KMS-11 (cell line): ENCODE data around the gene GARIN1A.
"Not testable (repeated sequence)": the region's sequence is repeated elsewhere in the genome, so short reads cannot be mapped to it uniquely, and the experiment has no call there.

Source experiments
- H2AFZ ChIP-seq: fragments of 200-600 bp; sonication (generic); 2 replicates; pipeline ENCODE4 v1.6.1; 2016; ENCODE audit warnings: antibody characterized with exemption, mixed run types, low read depth
- H3K27ac ChIP-seq: fragments of 200-600 bp; sonication (generic); 2 replicates; pipeline ENCODE4 v1.6.1; 2016; ENCODE audit warnings: mild to moderate bottlenecking, mixed run types
- H3K27me3 ChIP-seq: fragments of 200-600 bp; sonication (generic); 2 replicates; pipeline ENCODE4 v1.6.1; 2017; ENCODE audit warnings: mild to moderate bottlenecking, low read depth, mixed run types, moderate library complexity; ENCODE audit not compliant: insufficient read depth
- H3K36me3 ChIP-seq: fragments of 200-600 bp; sonication (generic); 2 replicates; pipeline ENCODE4 v1.6.1; 2017; ENCODE audit warnings: mild to moderate bottlenecking, mixed run types; ENCODE audit not compliant: insufficient read depth
- H3K4me1 ChIP-seq: fragments of 200-600 bp; sonication (generic); 2 replicates; pipeline ENCODE4 v1.6.1; 2016; ENCODE audit warnings: mild to moderate bottlenecking, low read depth, mixed run types; ENCODE audit not compliant: poor library complexity, severe bottlenecking
- H3K4me2 ChIP-seq: fragments of 200-600 bp; sonication (generic); 2 replicates; pipeline ENCODE4 v1.7.0; 2016; ENCODE audit warnings: mild to moderate bottlenecking, mixed run types
- H3K4me3 ChIP-seq: fragments of 200-600 bp; sonication (generic); IDR thresholded peaks from 2 replicates; pipeline ENCODE4 v1.6.1; 2017; ENCODE audit warnings: low read depth, low read length, mixed read lengths; ENCODE audit not compliant: insufficient read depth
- H3K79me2 ChIP-seq: fragments of 200-600 bp; sonication (generic); 2 replicates; pipeline ENCODE4 v1.6.1; 2016; ENCODE audit warnings: low read depth, mixed run types; ENCODE audit not compliant: insufficient read depth
- H3K9ac ChIP-seq: fragments of 200-600 bp; sonication (generic); 2 replicates; pipeline ENCODE4 v1.6.1; 2016; ENCODE audit warnings: mild to moderate bottlenecking, mixed run types
- H4K20me1 ChIP-seq: fragments of 200-600 bp; sonication (generic); 2 replicates; pipeline ENCODE4 v1.6.1; 2016; ENCODE audit warnings: mild to moderate bottlenecking, mixed run types; ENCODE audit not compliant: insufficient read depth
- CTCF ChIP-seq: fragments of 200-600 bp; sonication (generic); conservative IDR thresholded peaks from 2 replicates; pipeline ENCODE4 v1.6.1; 2017; ENCODE audit warnings: low read depth, mild to moderate bottlenecking, antibody characterized with exemption, low read length, moderate library complexity, mixed read lengths

The GARIN1A gene

DNA sequence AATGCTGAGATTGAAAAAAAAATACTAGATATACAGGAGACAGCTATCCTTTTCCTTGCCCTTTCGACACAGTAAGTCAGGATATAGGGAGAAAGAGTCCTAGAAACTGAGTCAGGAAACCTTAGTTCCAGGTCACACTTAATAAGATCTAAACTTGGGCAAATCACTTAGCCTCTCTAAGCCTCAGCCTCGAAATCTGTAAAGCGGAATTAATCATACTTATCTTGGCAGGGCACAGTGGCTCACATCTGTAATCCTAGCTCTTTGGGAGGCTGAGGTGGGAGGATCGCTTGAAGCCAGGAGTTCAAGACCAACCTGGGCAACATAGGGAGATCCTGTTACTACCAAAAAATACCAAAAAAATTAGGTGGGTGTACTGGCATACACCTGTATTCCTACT is 4.6 kb downstream of the GARIN1A start:
- Histone ChIP-seq H3K4me3 (no peak overlapping the region), H3K27me3 (no peaks in the 10 kb centered on the region; the same call in 1 of the 2 replicates), H3K27ac (no peak overlapping the region), H3K4me2 (no peak overlapping the region), H2AFZ (no peak overlapping the region), H3K79me2 (no peaks in the 10 kb centered on the region), H3K4me1 (no peaks in the 10 kb centered on the region), H3K36me3 (no peaks in the 10 kb centered on the region), H3K9ac (no peak overlapping the region), H4K20me1 (no peaks in the 10 kb centered on the region)
- TF ChIP-seq CTCF, result no peak

DNA sequence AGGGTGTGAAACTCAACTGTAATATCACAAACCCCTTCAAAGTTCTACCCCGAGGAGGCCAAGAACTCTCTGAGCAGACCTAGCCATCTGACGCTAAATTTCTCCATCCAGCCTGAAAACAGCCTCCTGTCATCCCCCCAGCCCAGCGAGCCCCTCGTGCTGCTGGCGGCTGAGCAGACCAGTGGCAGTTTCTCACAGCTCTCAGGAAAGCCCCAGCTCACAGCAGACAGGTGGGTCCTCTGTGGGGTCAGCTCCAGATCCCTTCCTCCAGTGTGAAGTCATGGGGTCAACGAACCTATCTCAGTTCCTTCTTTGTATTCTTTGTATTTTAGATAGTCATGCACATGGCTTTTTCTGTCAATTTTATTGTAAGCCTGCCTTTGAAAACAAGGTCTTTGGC is 7.8 kb downstream of the GARIN1A start:
- H3K9ac ChIP-seq, result no peak overlapping the region
- no peak overlapping the region for H2AFZ ChIP-seq
- H3K4me1 ChIP-seq, result no peaks in the 10 kb centered on the region
- no peak overlapping the region for H3K27ac ChIP-seq
- H3K36me3 ChIP-seq, result no peaks in the 10 kb centered on the region
- H3K4me2 ChIP-seq, result no peak overlapping the region
- no peaks in the 10 kb centered on the region for H3K79me2 ChIP-seq
- TF ChIP-seq CTCF, result no peak
- no peaks in the 10 kb centered on the region; the same call in 1 of the 2 replicates for H3K27me3 ChIP-seq
- H3K4me3 ChIP-seq, result no peak overlapping the region
- no peaks in the 10 kb centered on the region for H4K20me1 ChIP-seq

- H3K4me3 ChIP-seq, result no peak overlapping the region
- TF ChIP-seq CTCF, result no peak
- no peaks in the 10 kb centered on the region for H3K36me3 ChIP-seq
- H3K4me2 ChIP-seq, result no peak overlapping the region
- H3K79me2 ChIP-seq, result no peaks in the 10 kb centered on the region
- no peaks in the 10 kb centered on the region for H4K20me1 ChIP-seq
- no peaks in the 10 kb centered on the region for H3K4me1 ChIP-seq
- H3K27ac ChIP-seq, result no peak overlapping the region
- H3K27me3 ChIP-seq, result no peaks in the 10 kb centered on the region
- no peak overlapping the region for H3K9ac ChIP-seq
- no peak overlapping the region for H2AFZ ChIP-seq
Measured at GRCh38 chr7:128681794-128682537, 9.9 kb downstream of the GARIN1A start.

DNA sequence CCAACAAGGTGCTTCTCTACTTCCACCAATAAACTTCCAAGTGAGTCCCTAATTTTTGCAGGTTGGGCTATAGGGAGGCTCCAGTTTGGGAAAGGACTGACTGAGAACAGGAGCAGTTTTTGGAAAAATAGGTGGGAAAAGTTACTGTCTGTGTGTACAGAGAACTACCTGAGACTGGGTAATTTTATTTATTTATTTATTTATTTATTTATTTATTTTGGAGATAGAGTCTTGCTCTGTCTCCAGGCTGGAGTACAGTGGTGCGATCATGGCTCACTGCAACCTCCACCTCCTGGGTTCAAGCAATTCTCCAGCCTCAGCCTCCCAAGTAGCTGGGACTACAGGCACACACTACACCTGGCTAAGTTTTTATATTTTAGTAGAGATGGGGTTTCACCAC is 11.2 kb downstream of the GARIN1A start:
- H3K27ac ChIP-seq, H3K9ac ChIP-seq, H2AFZ ChIP-seq, H3K4me3 ChIP-seq, H4K20me1 ChIP-seq, H3K27me3 ChIP-seq, H3K79me2 ChIP-seq, H3K4me2 ChIP-seq, H3K4me1 ChIP-seq, H3K36me3 ChIP-seq: not testable (repeated sequence)

DNA sequence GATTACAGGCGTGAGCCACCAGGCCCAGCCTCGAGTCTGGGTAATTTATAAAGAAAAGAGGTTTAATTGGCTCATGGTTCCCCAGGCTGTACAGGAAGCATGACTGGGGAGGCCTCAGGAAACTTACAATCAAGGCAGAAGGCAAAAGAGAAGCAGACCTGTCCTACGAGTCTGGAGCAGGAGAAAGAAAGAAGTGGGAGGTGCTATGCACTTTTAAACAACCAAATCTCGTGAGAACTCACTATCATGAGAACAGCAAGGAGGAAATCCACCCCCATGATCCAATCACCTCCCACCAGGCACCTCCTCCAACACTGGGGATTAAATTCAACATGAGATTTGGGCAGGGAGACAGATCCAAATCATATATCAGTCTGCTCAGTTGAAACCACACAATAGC is 11.6 kb downstream of the GARIN1A start:
- not testable (repeated sequence) for H3K4me1 ChIP-seq, H4K20me1 ChIP-seq, H3K36me3 ChIP-seq, H3K9ac ChIP-seq, H3K27ac ChIP-seq, H3K4me2 ChIP-seq, H3K27me3 ChIP-seq, H2AFZ ChIP-seq, H3K4me3 ChIP-seq, H3K79me2 ChIP-seq
